Glomerular visceral epithelial cell (primary cell): ENCODE data around the gene UFSP1.
A peak's percentile ranks its signal among the peaks of the same experiment; 100 is the strongest.

Source experiments
- DNase-seq: peaks from one replicate; pipeline ENCODE4 v3.0.0-alpha.2; 2016; ENCODE audit errors: extremely low spot score

Gene UFSP1

DNA sequence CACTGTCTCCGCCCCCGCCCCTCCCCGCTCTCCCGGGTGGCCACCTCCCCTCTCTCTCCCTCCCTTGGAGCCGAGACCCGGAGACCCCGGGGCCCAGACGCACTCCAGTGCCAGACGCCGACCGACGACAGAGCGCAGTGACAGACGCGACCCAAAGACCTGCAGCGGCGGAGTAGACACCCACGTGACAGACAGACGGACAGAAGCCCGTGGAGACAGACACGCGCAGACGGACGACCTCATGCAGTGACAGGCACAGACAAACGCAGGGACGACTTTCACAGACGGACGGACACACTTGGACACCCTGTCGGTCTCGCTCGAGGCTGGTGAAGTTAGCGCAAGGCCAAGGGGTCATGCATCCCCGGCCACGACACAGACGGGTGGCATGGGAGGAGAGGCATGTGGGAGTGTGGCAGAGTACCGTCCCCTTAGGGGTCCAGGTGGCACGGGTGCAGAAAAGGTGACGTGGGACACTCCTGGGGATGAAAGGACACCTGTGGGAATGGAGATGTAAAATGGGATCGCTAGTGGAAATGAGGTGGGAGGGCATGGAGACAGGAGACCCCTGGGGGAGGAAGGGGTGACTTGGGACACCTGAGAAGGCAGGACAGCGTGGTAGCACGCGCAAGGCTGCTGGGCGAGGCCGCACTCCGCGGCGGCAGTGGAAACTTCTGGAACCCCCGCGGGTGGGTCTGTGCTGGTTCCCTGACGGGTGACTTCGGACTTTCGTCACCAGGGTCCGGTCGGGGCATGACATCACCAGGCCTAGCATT, 6.6 kb upstream of the UFSP1 start:
- DNase-seq: no peak

DNA sequence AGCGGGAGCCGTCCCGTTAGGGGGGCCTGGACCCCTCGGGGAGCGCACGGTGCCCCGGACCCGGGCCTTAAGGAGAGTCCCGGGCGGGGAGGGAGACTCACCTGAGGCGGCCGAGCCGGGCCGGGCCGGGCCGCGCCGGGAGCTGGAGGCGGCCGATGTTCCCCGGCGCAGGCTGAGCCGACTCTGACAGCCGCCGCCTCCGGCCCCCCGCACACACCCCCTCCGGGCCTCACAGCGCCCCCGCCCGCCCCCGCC, 6.1 kb upstream of the UFSP1 start, which contains the start of gene ACHE:
ACHE (minus strand) TSS at position 188 of the 255 bp plus-strand sequence. CDS start 1,656 bp downstream, outside the sequence.
- no peak for DNase-seq

DNA sequence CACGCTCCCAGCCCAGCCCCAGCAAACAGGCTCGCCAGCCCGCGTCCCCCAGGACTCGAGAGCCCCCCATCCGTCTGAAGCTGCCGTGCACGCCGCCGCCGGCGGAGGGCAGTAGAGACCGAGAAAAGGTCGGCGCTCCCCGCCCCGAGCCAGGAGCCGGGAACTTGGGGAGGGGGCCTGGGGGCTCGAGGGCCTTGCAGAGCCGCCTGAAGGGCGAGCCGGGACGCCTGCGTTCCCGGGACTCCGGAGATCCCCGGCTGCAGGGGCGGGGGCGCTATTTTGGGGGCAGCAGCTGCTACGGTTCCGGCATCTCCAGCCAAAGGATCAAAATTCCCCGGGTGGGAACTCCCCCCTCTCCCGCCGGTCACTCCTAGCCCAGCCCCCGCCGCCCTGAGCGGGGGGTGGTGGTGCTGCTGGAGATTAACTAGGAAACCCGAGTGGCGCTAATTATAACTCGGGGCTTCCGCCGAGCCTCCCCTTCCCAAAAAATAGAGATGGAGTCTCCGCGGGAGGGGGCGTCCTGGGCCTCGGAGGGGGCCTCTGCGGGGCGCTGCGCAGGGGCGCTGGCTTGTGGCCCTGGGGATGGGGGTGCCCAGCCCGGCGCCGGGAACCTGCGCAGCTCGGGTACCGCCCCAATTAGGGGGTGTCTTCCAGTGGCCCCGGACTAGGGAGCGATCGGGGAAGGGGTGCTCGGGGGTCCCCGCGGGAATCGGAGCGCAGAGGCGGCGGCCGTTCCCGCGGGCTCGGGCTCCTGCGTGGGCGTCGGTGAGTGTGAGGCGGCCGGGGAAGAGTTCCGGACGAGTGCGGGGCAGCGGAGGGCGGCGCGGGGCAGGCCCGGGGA, 5.6 kb upstream of the UFSP1 start:
- peak; percentile 30 for DNase-seq

DNA sequence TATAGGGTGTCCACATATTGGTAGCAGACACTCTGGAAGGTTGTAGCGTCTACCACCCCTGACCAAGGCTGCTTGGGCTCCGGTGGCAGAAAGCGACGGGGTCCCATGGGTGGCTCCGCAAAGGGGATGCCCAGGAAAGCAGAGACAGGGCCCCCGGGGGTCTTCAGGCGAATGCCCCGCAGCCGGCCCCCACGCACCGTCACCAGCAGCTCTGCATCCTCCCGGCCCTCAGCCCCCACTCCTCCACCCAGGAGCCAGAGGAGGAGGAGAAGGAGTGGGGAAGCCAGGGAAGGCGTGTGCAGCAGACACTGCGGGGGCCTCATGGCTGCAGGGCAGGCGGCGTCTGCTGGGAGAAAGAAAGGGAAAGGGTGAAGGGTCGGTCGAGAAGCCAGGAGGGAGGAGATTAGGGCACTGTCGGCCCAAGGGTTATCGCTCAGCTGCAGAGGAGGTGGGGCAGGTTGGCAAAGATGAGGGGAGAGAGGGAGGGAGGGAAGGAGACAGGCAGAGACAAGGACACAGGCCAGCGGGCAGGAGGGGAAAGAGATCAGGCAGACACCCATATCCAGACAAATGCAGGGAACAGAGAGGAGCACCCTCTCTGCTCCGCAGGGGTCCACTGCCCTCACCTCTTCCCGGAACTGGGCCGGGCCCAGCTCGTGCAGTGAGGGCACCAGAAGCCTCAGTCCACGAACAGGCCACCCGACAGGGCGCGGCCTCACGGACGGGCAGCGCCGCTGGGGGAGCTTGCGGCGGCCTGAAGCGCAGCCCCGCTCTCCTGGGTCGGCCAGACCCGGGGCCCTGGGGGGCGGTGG, 4.6 kb upstream of the UFSP1 start:
- DNase-seq: no peak

DNA sequence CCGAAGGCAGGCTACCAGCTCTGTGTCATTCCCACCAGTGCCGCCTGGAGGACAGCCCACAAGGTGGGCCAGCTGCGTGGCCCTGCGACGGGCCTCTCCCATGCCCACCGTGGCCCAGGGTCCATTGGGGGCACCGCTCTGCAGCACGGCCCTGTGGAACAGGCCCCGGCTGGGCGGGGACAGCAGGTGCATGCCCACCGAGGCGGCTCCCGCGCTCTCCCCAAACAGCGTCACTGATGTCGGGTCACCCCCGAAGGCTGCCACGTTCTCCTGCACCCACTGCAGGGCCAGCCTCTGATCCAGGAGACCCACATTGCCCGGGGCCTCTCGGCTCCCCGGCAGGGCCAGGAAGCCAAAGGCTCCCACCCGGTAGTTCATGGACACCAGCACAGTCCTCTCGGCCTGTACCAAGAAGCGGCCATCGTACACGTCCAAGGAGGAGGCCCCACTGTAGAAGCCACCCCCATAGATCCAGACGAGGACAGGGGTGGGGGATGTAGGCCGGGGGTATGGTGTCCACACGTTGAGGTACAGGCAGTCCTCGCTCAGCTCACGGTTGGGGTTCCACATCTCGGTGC, 3.9 kb upstream of the UFSP1 start:
- DNase-seq: no peak

DNA sequence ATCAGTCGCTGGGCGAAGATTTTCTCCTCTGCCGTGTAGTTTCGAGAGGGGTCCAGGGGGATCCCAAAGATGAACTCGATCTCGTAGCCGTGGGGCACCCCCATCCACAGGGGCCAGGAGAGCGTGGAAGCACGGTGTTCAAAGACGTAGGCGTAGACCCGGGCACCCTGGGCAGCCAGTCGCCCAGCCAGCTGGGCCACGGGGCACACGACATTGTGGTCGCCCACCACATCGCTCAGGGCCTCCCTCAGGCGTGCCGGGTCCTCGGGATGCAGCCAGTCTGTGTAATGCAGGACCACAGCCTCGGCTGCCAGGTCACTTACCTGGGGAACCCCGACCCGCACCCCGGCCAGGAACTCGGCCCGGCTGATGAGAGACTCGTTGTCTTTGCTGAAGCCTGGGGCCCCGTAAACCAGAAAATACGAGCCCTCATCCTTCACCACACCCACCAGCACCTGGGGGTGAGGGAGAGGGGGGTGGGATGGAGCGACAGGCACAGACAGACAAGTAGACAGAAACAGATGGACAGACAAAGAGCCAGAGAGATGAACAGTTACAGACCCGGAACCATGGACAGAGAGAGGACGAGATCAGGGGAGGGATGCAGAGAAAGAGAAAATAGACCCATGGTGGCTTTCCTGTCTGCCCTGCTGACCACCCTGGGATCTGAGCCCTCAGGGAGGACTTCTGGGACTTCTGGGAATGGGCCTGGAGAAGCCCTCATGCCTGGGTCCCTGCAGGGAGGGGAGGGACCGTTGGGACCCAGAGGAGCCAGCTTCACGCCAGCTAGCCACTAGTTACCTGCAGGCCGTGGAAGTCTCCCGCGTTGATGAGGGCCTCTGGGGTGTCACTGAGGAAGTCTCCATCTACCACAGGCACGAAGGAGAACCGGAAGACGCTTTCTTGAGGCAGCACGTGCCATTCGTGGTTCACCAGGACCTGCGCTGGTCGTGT, 3.1 kb upstream of the UFSP1 start:
- no peak for DNase-seq

DNA sequence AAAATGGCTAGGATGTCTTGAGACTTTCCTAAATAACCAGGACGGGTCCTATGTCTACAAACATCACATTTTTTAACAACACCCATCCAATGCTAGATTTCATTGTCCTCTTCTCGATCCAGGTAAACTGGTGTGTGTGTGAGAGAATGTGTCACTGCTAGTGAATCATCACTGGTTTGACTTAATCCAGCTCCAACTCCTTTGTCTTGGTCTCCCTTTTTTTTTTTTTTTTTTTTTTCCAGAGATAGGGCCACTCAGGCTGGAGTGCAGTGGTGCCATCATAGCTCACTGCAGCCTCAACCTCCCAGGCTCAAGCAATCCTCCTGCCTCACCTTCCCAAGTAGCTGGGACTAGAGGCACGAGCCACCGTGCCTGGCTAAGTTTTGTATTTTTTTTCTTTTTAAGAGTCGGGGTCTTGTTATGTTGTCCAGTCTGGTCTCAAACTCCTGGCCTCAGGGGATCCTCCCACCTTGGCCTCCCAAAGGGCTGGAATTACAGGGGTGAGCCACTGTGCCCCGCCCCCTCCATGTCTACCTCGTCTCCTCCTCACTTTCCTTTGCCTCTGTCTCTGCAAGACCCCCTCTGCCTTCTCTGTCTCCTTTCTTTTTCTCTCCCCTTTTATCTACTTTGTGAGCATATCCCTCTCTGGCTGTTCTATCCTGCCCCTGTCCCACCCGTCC, 2.2 kb upstream of the UFSP1 start:
- no peak for DNase-seq

DNA sequence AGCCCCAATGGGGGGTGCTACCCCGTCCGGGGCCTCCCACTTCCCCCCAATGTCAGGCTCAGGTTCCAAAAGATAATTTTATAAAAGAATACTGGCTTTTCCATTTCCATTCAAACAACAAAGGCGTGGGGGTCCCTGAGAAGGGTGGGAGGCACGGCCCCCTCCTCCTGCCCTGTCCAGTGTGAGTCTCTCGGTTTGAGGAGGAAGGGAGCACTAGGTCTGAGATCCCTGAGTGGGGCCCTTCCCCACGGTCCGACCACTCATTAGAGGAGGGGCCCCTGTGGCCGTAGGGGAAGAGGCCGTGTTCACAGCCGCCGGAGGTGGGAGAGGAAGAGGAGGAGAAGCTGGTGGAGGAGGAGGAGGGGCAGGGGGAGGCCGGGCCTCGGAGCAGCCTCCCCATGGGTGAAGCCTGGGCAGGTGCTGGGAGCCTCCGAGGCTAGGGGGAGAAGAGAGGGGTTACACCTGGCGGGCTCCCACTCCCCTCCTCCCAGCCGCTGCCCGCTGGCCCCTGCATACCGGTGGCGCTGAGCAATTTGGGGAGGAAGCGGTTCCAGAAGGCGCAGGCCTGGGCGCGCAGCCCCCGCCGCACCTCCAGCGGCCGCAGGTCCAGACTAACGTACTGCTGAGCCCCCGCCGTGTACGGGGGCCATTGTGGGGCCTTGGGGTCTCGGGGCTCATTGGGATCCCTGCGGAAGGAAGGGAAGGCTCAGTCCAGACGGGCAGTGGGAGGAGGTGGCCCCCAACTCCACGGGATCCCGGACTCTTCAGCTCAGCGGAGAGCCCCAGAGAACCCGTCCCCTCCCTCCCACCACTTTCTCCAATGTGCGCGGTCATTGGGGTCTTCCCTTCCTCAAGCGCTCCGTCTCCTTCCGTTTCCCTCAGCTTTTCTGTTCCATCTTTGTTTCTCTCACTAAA, 1.4 kb upstream of the UFSP1 start:
- DNase-seq: no peak

DNA sequence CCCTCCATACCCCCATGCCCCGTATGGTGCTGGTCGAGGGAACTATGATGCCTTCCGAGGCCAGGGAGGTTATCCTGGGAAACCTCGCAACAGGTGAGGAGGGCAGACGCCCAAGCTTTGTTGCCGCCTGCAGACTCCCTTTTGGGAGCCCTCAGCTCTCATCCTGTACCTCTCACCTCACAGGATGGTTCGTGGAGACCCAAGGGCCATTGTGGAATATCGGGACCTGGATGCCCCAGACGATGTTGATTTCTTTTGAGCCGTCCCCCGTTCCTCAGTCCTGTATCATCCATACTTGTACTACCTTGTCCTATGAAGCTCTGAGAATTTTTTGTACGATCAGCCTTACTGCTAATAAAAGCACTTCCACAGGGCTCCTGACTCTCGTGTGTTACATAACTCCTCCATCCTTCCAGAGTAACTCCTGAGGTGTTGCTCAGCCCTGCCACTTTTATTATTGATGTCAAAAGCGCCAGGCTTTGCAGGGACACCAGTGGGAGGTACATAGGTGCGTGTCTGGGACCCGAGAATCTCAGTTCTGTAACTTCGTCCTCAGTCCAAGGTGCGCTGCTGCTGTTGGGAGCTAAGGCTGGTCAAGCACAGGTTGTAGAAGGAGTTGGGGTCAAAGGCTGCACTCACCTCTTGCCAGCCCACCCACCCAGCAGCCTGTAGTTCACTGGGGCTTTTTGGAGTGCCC, 1.1 kb downstream of the UFSP1 start:
- no peak for DNase-seq

DNA sequence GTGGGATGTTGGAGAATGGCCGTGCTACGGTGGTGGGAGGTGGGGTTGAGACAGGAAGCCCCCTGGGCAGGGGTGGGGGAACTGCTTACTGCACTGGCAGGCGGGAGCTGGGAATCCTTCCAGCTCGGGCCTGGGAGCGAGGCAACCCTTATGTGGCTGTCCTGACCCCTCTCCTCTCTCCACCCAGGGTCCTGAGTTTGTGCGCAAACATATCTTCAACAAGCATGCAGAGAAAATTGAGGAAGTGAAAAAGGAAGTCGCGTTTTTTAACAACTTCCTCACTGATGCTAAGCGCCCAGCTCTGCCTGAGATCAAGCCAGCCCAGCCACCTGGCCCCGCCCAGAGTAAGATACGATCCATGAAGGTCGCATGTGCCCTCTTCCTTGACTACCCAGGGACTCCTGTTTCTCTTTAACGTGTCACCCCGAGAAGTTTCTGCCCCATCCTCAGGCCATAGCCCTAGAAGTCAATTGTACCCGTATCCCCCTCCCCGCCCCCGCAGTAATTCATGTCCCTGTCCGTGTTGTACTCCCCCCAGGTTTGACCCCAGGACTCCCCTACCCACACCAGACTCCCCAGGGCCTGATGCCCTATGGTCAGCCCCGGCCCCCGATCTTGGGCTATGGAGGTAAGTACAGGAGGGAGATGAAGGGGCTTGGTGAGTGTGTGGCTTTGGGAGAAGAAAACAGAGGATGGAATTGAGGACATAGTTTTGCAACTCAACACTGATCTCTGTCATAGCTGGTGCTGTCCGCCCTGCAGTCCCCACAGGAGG, 1.8 kb downstream of the UFSP1 start:
- DNase-seq: no peak

DNA sequence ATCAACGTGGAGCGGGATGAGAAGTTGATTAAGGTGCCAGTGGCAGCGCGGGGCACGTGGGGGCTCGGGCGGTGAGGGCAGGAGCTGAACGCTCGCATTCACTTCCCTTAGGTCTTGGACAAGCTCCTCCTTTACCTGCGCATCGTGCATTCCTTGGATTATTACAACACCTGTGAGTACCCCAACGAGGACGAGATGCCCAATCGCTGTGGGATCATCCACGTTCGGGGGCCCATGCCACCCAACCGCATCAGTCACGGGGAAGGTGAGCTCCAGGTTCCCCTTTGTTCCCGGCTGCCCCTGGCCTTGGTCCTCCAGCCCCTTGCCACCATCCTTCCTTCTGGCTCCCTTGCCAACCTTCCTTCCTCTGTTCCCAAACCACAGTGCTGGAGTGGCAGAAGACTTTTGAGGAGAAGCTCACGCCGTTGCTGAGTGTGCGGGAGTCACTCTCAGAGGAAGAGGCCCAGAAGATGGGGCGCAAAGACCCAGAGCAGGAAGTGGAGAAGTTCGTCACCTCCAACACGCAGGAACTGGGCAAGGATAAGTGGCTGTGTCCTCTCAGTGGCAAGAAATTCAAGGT, 2.5 kb downstream of the UFSP1 start:
- no peak for DNase-seq

DNA sequence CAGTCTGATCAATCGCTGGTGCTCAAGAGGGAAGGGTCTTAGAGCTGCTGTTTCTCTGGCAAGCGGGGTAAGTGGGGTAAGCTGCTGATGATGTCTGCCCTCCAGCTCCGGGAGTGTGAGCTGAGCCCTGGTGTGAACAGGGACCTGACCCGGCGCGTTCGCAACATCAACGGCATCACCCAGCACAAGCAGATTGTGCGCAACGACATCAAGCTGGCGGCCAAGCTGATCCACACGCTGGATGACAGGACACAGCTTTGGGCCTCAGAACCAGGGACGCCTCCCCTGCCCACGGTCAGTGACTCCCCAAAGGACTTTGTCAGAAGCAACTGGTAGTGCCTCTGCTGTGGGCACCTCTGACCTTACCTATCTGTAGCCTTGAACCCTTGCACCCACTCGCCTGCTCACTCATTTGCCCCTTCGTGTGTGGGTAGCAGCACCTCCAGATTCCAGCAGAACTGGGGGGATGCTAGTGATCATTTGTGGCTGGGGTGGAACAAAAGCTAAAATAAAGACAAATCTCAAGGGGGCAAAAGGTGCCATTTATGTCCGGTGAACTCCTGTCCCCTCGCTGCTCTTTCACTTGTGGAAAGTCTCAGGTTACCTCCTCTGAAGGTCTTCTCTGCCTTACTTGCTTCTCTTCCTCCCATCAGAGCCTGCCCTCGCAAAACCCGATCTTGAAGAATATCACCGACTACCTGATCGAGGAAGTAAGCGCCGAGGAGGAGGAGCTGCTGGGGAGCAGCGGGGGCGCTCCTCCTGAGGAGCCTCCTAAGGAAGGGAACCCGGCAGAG, 3.2 kb downstream of the UFSP1 start:
- DNase-seq: no peak

DNA sequence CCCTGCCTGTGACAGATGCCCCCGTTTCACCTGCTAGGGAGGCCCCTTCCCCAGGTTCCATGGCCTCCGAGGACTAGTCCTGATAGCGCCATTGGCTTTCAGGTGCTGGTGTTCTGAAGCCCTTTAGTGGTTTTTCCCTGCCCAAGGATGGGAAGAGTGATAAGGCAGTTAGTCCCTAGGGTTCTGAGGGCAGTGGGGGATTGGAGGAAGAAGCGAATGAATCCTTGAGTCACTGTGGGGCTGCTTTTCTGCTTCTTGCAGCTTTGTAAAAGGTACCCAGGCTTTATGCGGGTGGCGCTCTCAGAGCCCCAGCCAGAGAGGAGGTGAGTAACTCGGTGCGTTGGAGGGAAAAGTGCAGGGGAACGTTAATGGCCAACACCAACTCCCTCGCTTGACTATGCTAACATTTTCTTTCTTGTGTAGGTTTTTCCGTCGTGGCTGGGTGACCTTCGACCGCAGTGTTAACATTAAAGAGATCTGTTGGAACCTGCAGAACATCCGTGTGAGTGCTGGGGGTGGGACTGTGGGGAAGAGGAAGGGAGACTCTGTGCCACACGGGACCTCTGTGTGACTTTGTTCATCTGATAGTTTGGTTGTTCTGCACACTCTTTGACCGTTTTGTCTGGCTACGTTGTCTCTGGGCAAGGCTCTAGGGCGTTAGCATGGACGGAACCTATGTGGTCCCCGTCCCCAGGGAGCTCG, 3.9 kb downstream of the UFSP1 start:
- no peak for DNase-seq

DNA sequence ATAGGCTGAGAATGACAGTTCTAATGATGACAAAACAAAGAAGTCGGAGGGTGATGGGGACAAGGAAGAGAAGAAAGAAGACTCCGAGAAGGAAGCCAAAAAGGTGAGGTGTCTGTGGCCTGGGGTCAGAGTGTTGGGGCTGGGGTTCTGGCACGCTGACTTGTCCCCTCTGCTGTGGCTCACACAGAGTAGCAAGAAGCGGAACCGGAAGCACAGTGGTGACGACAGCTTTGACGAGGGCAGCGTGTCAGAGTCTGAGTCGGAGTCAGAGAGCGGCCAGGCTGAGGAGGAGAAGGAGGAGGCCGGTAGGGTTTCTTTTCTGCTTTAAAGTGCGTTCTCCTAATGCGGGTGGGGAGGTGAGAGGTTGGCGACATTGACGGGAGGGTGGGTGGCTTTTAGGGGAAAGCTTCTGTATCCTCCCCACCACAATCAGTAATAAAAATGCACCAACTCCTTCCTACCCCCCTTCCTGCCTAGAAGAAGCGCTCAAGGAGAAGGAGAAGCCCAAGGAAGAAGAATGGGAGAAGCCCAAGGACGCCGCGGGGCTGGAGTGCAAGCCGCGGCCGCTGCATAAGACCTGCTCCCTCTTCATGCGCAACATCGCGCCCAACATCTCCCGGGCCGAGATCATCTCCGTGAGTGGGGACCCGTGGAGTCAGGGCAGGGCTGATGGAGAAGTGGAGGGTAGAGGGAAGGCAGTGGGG, 4.6 kb downstream of the UFSP1 start:
- DNase-seq: no peak

DNA sequence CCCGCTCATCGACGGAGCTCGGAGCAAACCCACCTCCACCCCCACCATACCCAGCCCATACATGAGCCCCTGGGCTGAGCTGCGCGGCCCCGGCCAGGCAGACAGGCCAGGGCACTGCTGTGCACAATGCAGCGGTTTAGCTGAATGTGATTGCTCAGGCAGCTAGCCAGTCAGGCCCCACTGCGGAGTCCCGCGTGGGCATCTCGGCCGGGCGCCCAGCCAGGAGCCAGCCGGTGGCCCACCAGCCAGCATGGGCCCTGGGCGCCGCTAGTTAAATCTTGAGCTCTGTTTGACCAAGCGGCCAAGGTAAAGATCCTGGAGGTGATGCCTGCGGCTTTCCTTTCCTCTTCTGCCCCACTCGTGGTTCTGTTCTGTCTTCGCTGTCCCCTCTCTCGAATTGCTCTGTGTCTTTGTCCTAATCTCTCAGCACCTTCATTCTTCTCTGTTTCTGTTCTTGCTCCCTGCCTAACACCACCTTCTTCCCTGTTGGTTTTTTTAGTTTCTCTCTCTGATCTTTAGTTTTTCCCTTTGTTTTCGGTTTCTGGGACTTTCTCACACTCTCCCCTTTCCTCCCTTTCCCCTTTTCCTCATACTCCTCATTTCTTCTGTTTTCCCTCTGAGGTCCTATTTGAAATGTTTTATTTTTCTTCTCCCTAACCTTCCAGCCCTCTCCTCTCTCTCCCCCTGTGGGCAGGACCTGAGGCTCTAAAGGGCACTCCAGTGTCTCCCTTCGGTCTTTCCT, 6.6 kb downstream of the UFSP1 start:
- DNase-seq: no peak
